Muscle of back (tissue), 13 donors: ENCODE data around the gene GNAT1. TPM values are rescaled to one million over a fixed set of nuclear protein-coding genes. Genes with fewer than 3 reads are reported as not detected.
A peak's percentile ranks its signal among the peaks of the same experiment; 100 is the strongest.

Source experiments
- DNase-seq, 3 donors: peaks; one replicate each; pipeline versions ENCODE4 v3.0.0 to v3.0.0-alpha.2; 2013
- long read RNA-seq, 9 donors: transcript quantifications; one replicate each; lab custom pipeline, GENCODE V29; 2026
- polyA plus RNA-seq, 10 donors: library from polyadenylated mRNA; unstranded; fragments of 120-200 nt; gene quantifications; one replicate each; pipeline ENCODE4 v1.2.1, GENCODE V29; 2013; ENCODE audit not compliant: insufficient read length in 10 of 10

The GNAT1 gene
- under 1 TPM in 1 of 10 donors, not detected in 9; 0.31 TPM for polyA plus RNA-seq
- long read RNA-seq, donor 1 = 0 reads
- long read RNA-seq, donor 2 = 0 reads
- long read RNA-seq, donor 3 = 0 reads
- long read RNA-seq, donor 4 = 0 reads
- long read RNA-seq, donor 5 = 0 reads
- long read RNA-seq, donor 6 = 0 reads
- long read RNA-seq, donor 7 = 0 reads
- long read RNA-seq, donor 8 = 0 reads
- long read RNA-seq, donor 9 = 0 reads

GRCh38 chr3:50190936-50191660 lies at the start of gene GNAT1:
Gene GNAT1, plus strand, starts transcription at chr3:50191610. Its CDS starts 116 bp downstream, at chr3:50191726.
- DNase-seq = no peak

GRCh38 chr3:50146316-50146901 lies 45.0 kb upstream of the GNAT1 start:
- no peak for DNase-seq

GRCh38 chr3:50147016-50147415 lies 44.4 kb upstream of the GNAT1 start:
- DNase-seq = no peak

- DNase-seq = no peak
These were observed 44.0 kb upstream of the GNAT1 start for GRCh38 chr3:50147447-50147846.

- peak in 1 of 3 donors; percentile 74 for DNase-seq
These were observed 43.5 kb upstream of the GNAT1 start for GRCh38 chr3:50147861-50148260.

GRCh38 chr3:50150404-50150750 lies 41.0 kb upstream of the GNAT1 start:
- no peak for DNase-seq

GRCh38 chr3:50150863-50151686 lies 40.3 kb upstream of the GNAT1 start:
- DNase-seq = peak in 1 of 3 donors; percentile 51

- DNase-seq = no peak
These were observed 39.7 kb upstream of the GNAT1 start for GRCh38 chr3:50151728-50152127.

- DNase-seq = no peak
These were observed 37.5 kb upstream of the GNAT1 start for GRCh38 chr3:50153782-50154475.

GRCh38 chr3:50154476-50154839 lies 37.0 kb upstream of the GNAT1 start:
- no peak for DNase-seq

GRCh38 chr3:50154840-50155490 lies 36.4 kb upstream of the GNAT1 start, which contains the start of gene SEMA3F:
Gene SEMA3F, plus strand, starts transcription at chr3:50155324. Its CDS starts 4,299 bp downstream, at chr3:50159623.
- peak in 2 of 3 donors; percentile 68 to 82 for DNase-seq

GRCh38 chr3:50155491-50155878 lies 35.9 kb upstream of the GNAT1 start:
- no peak for DNase-seq

GRCh38 chr3:50155891-50156290 lies 35.5 kb upstream of the GNAT1 start:
- peak in 1 of 3 donors; percentile 53 for DNase-seq

GRCh38 chr3:50156549-50157493 lies 34.6 kb upstream of the GNAT1 start:
- peak in 2 of 3 donors; percentile 46 to 83 for DNase-seq

GRCh38 chr3:50157827-50158529 lies 33.4 kb upstream of the GNAT1 start:
- DNase-seq = no peak

- DNase-seq = no peak
These were observed 32.8 kb upstream of the GNAT1 start for GRCh38 chr3:50158530-50159146.

GRCh38 chr3:50160561-50160983 lies 30.8 kb upstream of the GNAT1 start:
- DNase-seq = no peak

- no peak for DNase-seq
These were observed 30.1 kb upstream of the GNAT1 start for GRCh38 chr3:50161320-50161719.
